NCI-H82 (cell line): Measurements from ENCODE around the gene CLIP1.

Source experiments
- DNase-seq: peaks from one replicate; lab custom pipeline; 2025; lab: John Stamatoyannopoulos, UW

Gene CLIP1

GRCh38 chr12:122355706-122356105, 66.8 kb downstream of the CLIP1 start:
- peak; percentile 85 for DNase-seq

GRCh38 chr12:122354958-122355641, 67.4 kb downstream of the CLIP1 start:
- DNase-seq: peak; percentile 93

- no peak for DNase-seq
Observed at GRCh38 chr12:122352394-122352793, 70.1 kb downstream of the CLIP1 start.

DNA sequence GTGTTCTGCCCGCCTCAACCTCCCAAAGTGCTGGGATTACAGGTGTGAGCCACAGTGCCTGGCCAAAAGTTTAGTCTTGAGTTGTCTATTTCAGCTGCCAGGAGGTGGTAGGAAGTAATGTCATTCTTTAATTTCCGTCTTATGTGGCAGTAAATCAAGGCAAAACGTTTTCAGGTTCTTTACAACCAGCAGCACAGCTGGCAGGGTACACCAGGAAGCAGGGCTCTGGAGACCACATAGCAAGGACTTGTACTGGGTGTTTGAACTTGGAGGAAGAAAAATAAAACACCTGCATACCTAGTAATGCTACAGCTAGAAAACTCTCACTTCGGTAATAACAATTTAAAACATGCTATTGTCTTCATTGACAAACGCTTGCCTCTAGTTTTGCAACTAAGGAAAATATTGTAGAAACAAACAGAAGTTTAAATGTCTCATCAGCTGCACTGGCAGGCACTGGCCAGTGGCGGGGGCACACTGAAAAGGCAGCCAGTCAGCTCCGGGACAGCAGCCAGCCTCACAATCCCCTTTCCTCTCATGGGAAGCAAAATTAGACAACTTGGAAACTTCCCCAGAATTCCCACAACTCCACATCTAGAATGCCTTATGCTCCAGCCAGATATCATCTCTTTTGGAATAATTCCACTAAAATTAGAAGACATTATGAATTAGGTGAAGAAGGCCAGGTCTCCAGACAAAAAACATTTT, 72.2 kb downstream of the CLIP1 start:
- peak; percentile 16 for DNase-seq

DNA sequence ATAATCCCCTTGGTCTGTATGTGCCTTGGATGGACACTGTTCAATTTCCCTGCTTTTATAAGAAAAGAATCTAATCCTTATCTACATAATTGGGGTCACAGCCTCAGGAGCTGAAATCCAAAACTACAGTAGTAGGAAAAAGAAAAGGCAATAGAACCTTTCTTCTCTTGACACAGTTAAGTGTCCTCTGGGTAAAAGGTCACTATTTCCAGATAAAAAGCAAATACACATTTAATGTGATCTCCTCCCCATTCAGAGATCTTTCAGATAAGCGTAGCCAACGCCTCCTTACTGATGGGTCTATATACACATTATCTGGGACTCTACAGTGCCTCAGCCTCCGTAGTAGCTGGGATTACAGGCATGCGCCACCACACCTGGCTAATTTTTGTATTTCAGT, 73.4 kb downstream of the CLIP1 start:
- no peak for DNase-seq

DNA sequence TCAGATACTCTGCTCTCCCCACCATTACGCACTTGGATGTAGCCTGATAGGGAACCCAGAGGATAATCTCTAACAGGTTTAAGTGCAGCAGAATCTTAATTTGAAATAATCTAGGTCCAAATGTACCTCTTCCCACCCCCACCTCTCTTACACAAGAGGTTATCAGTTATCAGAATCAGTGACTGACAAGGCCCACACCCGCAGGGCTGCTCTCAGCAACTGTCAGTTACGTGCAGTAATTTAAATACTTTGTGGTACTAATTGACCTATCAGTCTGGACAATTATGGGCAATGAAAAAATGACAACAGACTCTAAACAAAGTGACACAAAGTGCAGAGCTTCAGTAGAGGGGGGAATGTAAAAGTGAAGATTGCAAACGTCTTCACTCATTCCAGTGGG, 74.0 kb downstream of the CLIP1 start:
- DNase-seq: peak; percentile 47

- no peak for DNase-seq
Observed at GRCh38 chr12:122346054-122346453, 76.4 kb downstream of the CLIP1 start.

GRCh38 chr12:122345042-122345441, 77.4 kb downstream of the CLIP1 start:
- no peak for DNase-seq

GRCh38 chr12:122336015-122336946, 86.2 kb downstream of the CLIP1 start:
- peak; percentile 78 for DNase-seq

DNA sequence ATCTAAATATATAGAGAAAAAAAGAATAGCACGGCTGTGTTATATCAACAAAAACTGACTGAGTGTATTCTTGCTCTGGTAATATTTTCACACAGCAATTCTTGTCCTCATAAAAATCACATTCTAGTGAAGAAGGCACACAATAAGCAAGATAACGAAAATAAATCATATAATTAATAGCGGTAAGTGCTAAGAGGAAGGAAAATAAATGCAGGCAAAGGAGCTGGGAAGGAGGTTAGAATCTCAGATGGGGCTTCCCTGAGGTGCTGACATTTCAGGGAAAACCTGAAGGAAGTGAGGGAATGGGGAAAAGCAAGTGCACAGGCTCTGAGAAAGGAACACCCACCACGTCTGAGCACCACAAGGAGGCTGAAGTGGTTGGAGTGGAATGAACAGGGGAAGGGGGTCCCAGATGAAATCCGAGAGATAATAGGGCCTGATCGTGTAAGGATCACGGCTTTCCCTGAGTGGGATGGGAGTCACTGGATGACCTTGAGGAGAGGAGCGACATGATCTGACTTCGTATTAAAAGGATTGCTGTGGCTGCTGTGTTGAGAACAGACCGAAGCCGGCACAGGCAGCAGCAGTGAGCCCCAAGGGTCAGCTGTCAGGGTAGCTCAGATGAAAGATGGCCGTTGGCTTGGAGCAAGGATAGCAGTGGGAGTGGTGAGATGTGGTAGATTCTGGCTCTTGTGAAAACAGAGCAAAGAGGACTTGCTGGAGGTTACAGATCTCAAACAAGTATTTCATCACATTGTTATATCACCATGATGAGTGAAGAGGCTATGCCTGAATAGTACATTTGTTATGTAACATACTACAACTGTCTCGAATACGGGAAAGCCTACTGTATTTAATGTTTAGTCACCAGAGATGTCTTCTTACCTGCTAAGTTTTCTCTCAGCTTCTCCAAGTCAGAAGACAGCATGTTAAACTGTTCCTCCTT, 89.1 kb downstream of the CLIP1 start:
- DNase-seq: no peak

GRCh38 chr12:122327494-122328385, 94.7 kb downstream of the CLIP1 start:
- no peak for DNase-seq

DNA sequence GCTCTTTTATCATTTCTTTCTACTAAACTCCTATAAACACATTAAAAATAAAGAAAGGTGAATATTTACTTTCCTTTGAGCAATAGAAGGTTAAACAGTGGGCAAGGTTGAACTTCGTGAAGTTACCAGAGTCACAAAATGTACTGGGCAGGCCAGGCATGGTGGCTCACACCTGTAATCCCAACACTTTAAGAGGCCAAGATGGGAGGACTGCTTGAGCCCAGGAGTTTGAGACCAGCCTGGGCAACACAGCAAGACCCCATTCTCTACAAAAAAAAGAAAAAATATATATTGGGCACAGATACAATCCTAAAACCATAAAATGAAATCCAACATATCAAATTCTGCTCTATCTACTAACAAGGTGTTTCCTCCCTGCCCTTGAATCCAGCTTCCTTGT, 95.5 kb downstream of the CLIP1 start:
- no peak for DNase-seq

DNA sequence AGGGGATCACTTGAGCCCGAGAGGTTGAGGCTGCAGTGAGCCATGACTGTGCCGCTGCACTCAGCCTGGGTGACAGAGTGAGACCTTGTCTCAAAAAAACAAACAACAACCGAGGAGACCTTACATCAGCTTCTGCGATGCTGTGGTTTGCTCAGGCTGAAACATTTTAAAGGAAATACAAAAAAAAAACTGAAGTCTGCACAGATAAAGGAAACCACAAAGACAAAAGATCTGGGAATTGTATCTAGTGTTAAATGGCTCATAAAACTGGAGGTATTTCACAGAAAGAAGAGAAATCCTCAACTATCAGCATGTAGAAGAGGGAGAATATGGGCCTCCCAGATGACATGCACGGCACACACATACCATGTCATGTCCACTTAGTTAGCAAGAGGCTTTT, 95.9 kb downstream of the CLIP1 start:
- DNase-seq: no peak

GRCh38 chr12:122323311-122324019, 99.0 kb downstream of the CLIP1 start:
- no peak for DNase-seq

DNA sequence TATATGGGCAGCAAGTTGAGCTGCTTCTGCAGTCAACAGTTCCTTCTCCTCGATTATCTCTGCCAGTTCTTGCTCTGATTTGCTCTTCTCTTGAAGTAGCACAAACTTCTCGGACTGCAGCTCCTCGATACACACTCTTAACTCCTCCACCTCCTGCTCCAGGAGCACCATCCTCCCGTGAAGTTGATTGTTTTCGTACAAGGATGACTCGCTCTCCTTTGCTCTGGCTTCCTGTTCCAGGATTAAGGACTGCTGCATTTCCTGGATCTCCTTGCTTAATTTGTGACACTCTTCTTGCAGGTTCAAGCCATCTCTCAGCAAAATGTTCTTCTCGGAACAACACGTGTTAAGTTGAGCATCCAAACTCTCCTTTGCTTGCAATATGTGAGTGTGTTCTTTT, 100.0 kb downstream of the CLIP1 start:
- no peak for DNase-seq

GRCh38 chr12:122318607-122319605, 103.6 kb downstream of the CLIP1 start:
- DNase-seq: no peak

GRCh38 chr12:122312926-122313325, 109.5 kb downstream of the CLIP1 start:
- DNase-seq: no peak

DNA sequence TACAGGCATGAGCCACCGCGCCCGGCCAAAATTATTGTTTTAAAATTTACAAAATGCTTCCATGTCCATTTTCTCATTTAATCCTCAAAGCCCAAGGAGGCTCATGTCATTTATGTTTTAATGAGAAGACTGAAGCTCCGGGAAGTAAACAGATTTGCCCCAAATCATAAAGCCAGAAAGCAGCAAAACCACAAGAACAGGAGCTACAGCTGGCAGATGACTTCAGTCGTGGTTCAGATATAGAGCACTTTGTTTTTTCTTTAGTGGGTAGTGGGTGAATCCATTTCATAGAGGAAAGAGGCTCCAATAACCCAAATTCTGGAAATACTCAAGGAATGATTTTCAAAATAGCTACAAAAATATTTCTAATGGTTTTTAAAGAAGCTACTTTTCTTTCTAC, 110.8 kb downstream of the CLIP1 start:
- DNase-seq: no peak
